ENCODE results near the gene KIF5A. TPM values are rescaled to one million over a fixed set of nuclear protein-coding genes. Genes with fewer than 3 reads are reported as not detected.
"Not testable (repeated sequence)": the region's sequence is repeated elsewhere in the genome, so short reads cannot be mapped to it uniquely, and the experiment has no call there.

KIF5A gene
- total RNA-seq, 1 experiment from 2014 or later = 3.0 TPM

DNA sequence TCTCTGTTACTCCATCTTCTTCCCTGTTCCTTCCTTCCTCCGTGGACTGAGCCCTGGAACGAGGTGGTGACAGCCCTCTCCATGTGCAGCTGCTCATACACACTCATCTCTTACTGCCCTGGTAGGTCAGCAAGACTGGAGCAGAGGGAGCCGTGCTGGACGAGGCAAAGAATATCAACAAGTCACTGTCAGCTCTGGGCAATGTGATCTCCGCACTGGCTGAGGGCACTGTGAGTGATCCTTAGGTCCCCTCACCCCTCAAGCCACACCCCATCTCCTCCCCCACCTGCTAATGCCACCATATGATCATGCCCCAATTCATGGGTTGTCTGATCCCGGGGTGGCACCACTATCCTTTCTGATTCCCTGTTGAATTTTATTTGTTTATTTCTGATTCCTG, 19.0 kb downstream of the KIF5A start:
- in situ Hi-C loops (cut with HindIII; ENCODE audit: low pct_unique_long_range_greater_than_20kb, low sequenced_read_pairs) = no loop called here
- H3K4me1 ChIP-seq (ENCODE audit: control insufficient read depth, insufficient read depth, low read length) = no peaks in the 10 kb centered on the region
- no peak overlapping the region for H3K4me3 ChIP-seq (ENCODE audit: low read depth in 2 of 2, low read length in 2 of 2)
- H3K36me3 ChIP-seq (ENCODE audit: control insufficient read depth, insufficient read depth, low read length) = no peaks in the 10 kb centered on the region
- BruUV-seq (replicated peaks) = no TSS peak
- H3K9me3 ChIP-seq (ENCODE audit: control insufficient read depth, insufficient read depth, low read depth, low read length) = no peaks in the 10 kb centered on the region
- no peak overlapping the region for H3K27ac ChIP-seq (ENCODE audit: low read length)
- no peak for ATAC-seq
- TF ChIP-seq, protein P1, sequence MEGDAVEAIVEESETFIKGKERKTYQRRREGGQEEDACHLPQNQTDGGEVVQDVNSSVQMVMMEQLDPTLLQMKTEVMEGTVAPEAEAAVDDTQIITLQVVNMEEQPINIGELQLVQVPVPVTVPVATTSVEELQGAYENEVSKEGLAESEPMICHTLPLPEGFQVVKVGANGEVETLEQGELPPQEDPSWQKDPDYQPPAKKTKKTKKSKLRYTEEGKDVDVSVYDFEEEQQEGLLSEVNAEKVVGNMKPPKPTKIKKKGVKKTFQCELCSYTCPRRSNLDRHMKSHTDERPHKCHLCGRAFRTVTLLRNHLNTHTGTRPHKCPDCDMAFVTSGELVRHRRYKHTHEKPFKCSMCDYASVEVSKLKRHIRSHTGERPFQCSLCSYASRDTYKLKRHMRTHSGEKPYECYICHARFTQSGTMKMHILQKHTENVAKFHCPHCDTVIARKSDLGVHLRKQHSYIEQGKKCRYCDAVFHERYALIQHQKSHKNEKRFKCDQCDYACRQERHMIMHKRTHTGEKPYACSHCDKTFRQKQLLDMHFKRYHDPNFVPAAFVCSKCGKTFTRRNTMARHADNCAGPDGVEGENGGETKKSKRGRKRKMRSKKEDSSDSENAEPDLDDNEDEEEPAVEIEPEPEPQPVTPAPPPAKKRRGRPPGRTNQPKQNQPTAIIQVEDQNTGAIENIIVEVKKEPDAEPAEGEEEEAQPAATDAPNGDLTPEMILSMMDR (IDR thresholded peaks at IDR 0.05) = no peak
- TF ChIP-seq POLR2AphosphoS5 (IDR thresholded peaks at IDR 0.05; ENCODE audit: low read depth, low read length) = no peak
- TF ChIP-seq TCF7L2 (IDR thresholded peaks at IDR 0.05; ENCODE audit: low read depth, low read length) = no peak
- TF ChIP-seq, protein P2, sequence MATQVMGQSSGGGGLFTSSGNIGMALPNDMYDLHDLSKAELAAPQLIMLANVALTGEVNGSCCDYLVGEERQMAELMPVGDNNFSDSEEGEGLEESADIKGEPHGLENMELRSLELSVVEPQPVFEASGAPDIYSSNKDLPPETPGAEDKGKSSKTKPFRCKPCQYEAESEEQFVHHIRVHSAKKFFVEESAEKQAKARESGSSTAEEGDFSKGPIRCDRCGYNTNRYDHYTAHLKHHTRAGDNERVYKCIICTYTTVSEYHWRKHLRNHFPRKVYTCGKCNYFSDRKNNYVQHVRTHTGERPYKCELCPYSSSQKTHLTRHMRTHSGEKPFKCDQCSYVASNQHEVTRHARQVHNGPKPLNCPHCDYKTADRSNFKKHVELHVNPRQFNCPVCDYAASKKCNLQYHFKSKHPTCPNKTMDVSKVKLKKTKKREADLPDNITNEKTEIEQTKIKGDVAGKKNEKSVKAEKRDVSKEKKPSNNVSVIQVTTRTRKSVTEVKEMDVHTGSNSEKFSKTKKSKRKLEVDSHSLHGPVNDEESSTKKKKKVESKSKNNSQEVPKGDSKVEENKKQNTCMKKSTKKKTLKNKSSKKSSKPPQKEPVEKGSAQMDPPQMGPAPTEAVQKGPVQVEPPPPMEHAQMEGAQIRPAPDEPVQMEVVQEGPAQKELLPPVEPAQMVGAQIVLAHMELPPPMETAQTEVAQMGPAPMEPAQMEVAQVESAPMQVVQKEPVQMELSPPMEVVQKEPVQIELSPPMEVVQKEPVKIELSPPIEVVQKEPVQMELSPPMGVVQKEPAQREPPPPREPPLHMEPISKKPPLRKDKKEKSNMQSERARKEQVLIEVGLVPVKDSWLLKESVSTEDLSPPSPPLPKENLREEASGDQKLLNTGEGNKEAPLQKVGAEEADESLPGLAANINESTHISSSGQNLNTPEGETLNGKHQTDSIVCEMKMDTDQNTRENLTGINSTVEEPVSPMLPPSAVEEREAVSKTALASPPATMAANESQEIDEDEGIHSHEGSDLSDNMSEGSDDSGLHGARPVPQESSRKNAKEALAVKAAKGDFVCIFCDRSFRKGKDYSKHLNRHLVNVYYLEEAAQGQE (IDR thresholded peaks at IDR 0.05; ENCODE audit: insufficient read depth in 1 of 2, low read depth in 2 of 2, low read length in 1 of 2) = no peak
- no peak for TF ChIP-seq SIN3A (IDR thresholded peaks at IDR 0.05; ENCODE audit: borderline replicate concordance, insufficient read depth, low read depth, low read length)
- ChIA-PET CTCF (no interaction called here), POLR2A (no interaction called here)
- intact Hi-C loops (cut with micrococcal nuclease; ENCODE audit: unreplicated experiment) = no loop called here
- DNase-seq (ENCODE audit: low read depth, low spot score) = no peak
- no peaks in the 10 kb centered on the region for H3K27me3 ChIP-seq (ENCODE audit: control insufficient read depth, insufficient read depth, low read length)

DNA sequence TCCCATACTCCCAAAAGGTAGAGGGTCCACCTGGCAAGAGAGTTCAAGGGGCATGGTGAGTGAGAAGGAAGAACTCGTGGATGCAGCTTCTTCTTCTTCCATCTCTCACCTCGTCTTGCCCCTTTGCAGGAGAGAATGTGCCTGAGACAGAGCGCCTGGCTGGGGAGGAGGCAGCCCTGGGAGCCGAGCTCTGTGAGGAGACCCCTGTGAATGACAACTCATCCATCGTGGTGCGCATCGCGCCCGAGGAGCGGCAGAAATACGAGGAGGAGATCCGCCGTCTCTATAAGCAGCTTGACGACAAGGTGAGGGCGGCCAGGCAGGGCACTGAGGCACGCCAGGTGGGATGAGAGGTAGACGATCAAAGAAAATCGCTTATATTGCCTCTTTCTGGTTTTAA, 20.0 kb downstream of the KIF5A start:
- Histone ChIP-seq H3K4me3 (ENCODE audit: low read depth in 2 of 2, low read length in 2 of 2) (no peak overlapping the region), H3K27me3 (ENCODE audit: control insufficient read depth, insufficient read depth, low read length) (no peaks in the 10 kb centered on the region), H3K9me3 (ENCODE audit: control insufficient read depth, insufficient read depth, low read depth, low read length) (no peaks in the 10 kb centered on the region), H3K27ac (ENCODE audit: low read length) (no peak overlapping the region), H3K4me1 (ENCODE audit: control insufficient read depth, insufficient read depth, low read length) (no peaks in the 10 kb centered on the region), H3K36me3 (ENCODE audit: control insufficient read depth, insufficient read depth, low read length) (no peaks in the 10 kb centered on the region)
- no peak for TF ChIP-seq TCF7L2 (IDR thresholded peaks at IDR 0.05; ENCODE audit: low read depth, low read length)
- ATAC-seq = no peak
- no TSS peak for BruUV-seq (replicated peaks)
- in situ Hi-C loops (cut with HindIII; ENCODE audit: low pct_unique_long_range_greater_than_20kb, low sequenced_read_pairs) (no loop called here), intact Hi-C loops (cut with micrococcal nuclease; ENCODE audit: unreplicated experiment) (no loop called here)
- ChIA-PET POLR2A (no interaction called here), CTCF (no interaction called here)
- DNase-seq (ENCODE audit: low read depth, low spot score) = no peak

DNA sequence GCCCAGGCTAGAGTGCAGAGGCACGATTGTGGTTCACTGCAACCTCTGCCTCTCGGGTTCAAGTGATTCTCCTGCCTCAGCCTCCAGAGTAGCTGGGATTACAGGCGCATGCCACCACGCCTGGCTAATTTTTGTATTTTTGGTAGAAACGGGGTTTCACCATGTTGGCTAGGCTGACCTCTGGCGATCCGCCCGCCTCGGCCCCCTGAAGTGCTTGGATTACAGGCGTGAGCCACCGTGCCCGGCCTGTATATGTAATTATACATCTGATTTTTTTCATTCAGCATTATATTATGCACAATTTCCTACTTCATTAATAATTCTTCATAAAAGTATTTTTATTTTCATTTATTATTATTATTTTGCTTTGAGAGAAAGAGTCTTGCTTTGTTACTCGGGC, 20.6 kb downstream of the KIF5A start:
- H3K9me3 ChIP-seq (ENCODE audit: control insufficient read depth, insufficient read depth, low read depth, low read length); H3K27ac ChIP-seq (ENCODE audit: low read length); POLR2A ChIA-PET; H3K4me1 ChIP-seq (ENCODE audit: control insufficient read depth, insufficient read depth, low read length); DNase-seq (ENCODE audit: low read depth, low spot score); BruUV-seq (replicated peaks); H3K36me3 ChIP-seq (ENCODE audit: control insufficient read depth, insufficient read depth, low read length); ATAC-seq; H3K27me3 ChIP-seq (ENCODE audit: control insufficient read depth, insufficient read depth, low read length); H3K4me3 ChIP-seq (ENCODE audit: low read depth in 2 of 2, low read length in 2 of 2); in situ Hi-C loops (cut with HindIII; ENCODE audit: low pct_unique_long_range_greater_than_20kb, low sequenced_read_pairs); intact Hi-C loops (cut with micrococcal nuclease; ENCODE audit: unreplicated experiment): not testable (repeated sequence)
- CTCF ChIA-PET = interaction anchor here (1.2 kb wide), 1 partner anchor 13 kb away, joined by 4 read pairs; no protein-coding TSS in a partner anchor
